ENCODE results near the gene EXOC6B. TPM values are rescaled to one million over a fixed set of nuclear protein-coding genes. Genes with fewer than 3 reads are reported as not detected.

The EXOC6B gene
- total RNA-seq, 1 experiment from 2014 or later, result 40.1 TPM

GRCh38 chr2:72386288-72386687 is 439.5 kb downstream of the EXOC6B start:
- Mint-ChIP-seq H3K4me1 (no peaks in the 10 kb centered on the region), H3K4me3 (no peak overlapping the region), H3K27me3 (ENCODE audit: low read depth) (no peaks in the 10 kb centered on the region), H3K9me3 (peaks cover 37 to 53% of the 10 kb centered on the region in 2 experiments), H3K36me3 (ENCODE audit: insufficient read depth in 1 of 3, low read depth in 3 of 3) (peaks cover 18 to 41% (median 33%) of the 10 kb centered on the region in 3 experiments), H3K27ac (no peak overlapping the region)
- H2AK5ac ChIP-seq (ENCODE audit: insufficient read length, low read length), result no peak overlapping the region
- DNase-seq, result no peak
- no peak overlapping the region for H3K9ac ChIP-seq (ENCODE audit: extremely low read depth, insufficient read length, low read length)
- no peak overlapping the region for H2BK20ac ChIP-seq (ENCODE audit: low read depth, low read length, poor library complexity, severe bottlenecking)
- no peak overlapping the region for H4K8ac ChIP-seq (replicated peaks; ENCODE audit: insufficient read length, low read depth, low read length)
- H3K23me2 ChIP-seq (ENCODE audit: insufficient read length, low read depth, low read length, poor library complexity, severe bottlenecking), result no peaks in the 10 kb centered on the region
- H2BK5ac ChIP-seq (ENCODE audit: insufficient read length, low read length), result no peak overlapping the region
- no peaks in the 10 kb centered on the region for H3K27me3 ChIP-seq (ENCODE audit: insufficient read depth, low read length)
- TF ChIP-seq CTCF (conservative IDR thresholded peaks at IDR 0.05), result no peak
- no peak overlapping the region for H2BK15ac ChIP-seq (ENCODE audit: low read depth, low read length)
- no peaks in the 10 kb centered on the region for H3K79me2 ChIP-seq (ENCODE audit: insufficient read depth, low read length)
- no peaks in the 10 kb centered on the region for H3K4me1 ChIP-seq (ENCODE audit: insufficient read depth, low read length)
- no peak overlapping the region for H3K27ac ChIP-seq (ENCODE audit: insufficient read length, low read depth, low read length)
- H4K20me1 ChIP-seq (ENCODE audit: control insufficient read depth, insufficient read depth, insufficient read length), result no peaks in the 10 kb centered on the region
- no peak overlapping the region for H3T11ph ChIP-seq (ENCODE audit: low read length)
- no peak overlapping the region for H3K56ac ChIP-seq (ENCODE audit: insufficient read length, low read depth, low read length)
- H3K9me3 ChIP-seq (ENCODE audit: control insufficient read depth, low read depth, low read length), result peaks cover 10% of the 10 kb centered on the region
- no peak overlapping the region for H2BK120ac ChIP-seq (ENCODE audit: low read depth, low read length, poor library complexity, severe bottlenecking)
- no peaks in the 10 kb centered on the region for H3K79me1 ChIP-seq (ENCODE audit: insufficient read depth, low read depth, low read length, poor library complexity, severe bottlenecking)
- no peak overlapping the region for H3K4me2 ChIP-seq (ENCODE audit: insufficient read depth, insufficient read length, low read length)
- H2AFZ ChIP-seq (ENCODE audit: low read length), result no peak overlapping the region
- no peak overlapping the region for H4K5ac ChIP-seq (ENCODE audit: insufficient read length, low read depth, low read length)
- H3K23ac ChIP-seq (ENCODE audit: insufficient read length, low read depth, low read length), result no peak overlapping the region
- H3K18ac ChIP-seq (ENCODE audit: insufficient read length, low read depth, low read length), result no peak overlapping the region
- H3K4ac ChIP-seq (ENCODE audit: low read depth, low read length), result no peak overlapping the region
- H2BK12ac ChIP-seq (ENCODE audit: insufficient read length, low read depth, low read length), result no peak overlapping the region
- no peak overlapping the region for H3K14ac ChIP-seq (ENCODE audit: insufficient read depth, low read length)
- WGBS (ENCODE audit: extremely low coverage, insufficient read length, low lambda C conversion rate), result no CpG with 5 or more reads among the region's 1 CpG
- no peak overlapping the region for H4K91ac ChIP-seq (ENCODE audit: insufficient read length, low read depth, low read length)
